ENCODE data around the gene TANC1. TPM values are rescaled to one million over a fixed set of nuclear protein-coding genes. Genes with fewer than 3 reads are reported as not detected.

The TANC1 gene
- total RNA-seq, 1 experiment from 2014 or later = 2.5 TPM

DNA sequence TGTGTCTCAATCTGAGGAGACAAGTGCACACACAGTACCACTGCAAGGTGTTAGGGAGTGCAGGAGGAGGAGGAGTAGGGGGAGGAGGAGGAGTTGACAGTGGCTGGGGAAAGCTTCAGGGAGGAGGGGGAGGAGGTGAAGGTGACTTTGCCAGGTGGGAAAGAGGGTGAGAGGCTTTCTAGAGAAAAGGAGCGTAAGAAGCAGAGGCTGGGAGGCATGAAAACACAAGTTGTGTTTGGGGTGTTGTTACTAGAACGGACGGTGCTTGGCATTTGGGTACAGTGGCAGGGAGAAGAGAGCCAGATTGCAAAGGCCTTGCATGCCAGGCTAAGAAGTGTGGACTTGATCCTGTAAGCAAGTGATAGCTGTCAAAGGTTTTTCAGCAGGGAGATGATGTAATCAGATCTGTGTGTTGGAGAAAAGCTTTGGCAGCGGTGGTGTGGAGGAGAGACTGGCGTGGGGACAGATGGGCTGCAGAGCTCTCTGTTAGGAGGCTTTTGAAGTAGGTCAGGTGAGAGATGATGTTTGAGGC, 16.2 kb downstream of the TANC1 start:
- Mint-ChIP-seq H3K27ac (no peak overlapping the region; a peak in 1 of 7 replicates), H3K36me3 (ENCODE audit: insufficient read depth in 1 of 3, low read depth in 3 of 3) (no peaks in the 10 kb centered on the region)
- WGBS (ENCODE audit: extremely low coverage, insufficient read length, low lambda C conversion rate) = no CpG with 5 or more reads among the region's 5 CpGs

More for the DNA sequence above, 16.2 kb downstream of the TANC1 start:
- H2BK15ac ChIP-seq (ENCODE audit: low read depth, low read length) = no peak overlapping the region
- 0 out of 2 replicates have a peak, but pooled peaks cover 3% of the 10 kb centered on the region for H3K4me1 ChIP-seq (ENCODE audit: insufficient read depth, low read length)
- H2AFZ ChIP-seq (ENCODE audit: low read length) = no peak overlapping the region
- H3K9me3 Mint-ChIP-seq = no peaks in the 10 kb centered on the region; a peak in 1 of 5 replicates
- H3T11ph ChIP-seq (ENCODE audit: low read length) = no peak overlapping the region
- H3K23ac ChIP-seq (ENCODE audit: insufficient read length, low read depth, low read length) = no peak overlapping the region
- peaks cover 15 to 17% of the 10 kb centered on the region in 2 experiments for H3K4me1 Mint-ChIP-seq
- H3K27me3 Mint-ChIP-seq (ENCODE audit: low read depth) = no peaks in the 10 kb centered on the region
- no peak overlapping the region for H4K91ac ChIP-seq (ENCODE audit: insufficient read length, low read depth, low read length)
- no peak overlapping the region for H2BK20ac ChIP-seq (ENCODE audit: low read depth, low read length, poor library complexity, severe bottlenecking)
- no peak overlapping the region for H3K4ac ChIP-seq (ENCODE audit: low read depth, low read length)
- H4K5ac ChIP-seq (ENCODE audit: insufficient read length, low read depth, low read length) = no peak overlapping the region
- no peak for DNase-seq
- no peak overlapping the region for H3K14ac ChIP-seq (ENCODE audit: insufficient read depth, low read length)
- H3K23me2 ChIP-seq (ENCODE audit: insufficient read length, low read depth, low read length, poor library complexity, severe bottlenecking) = no peaks in the 10 kb centered on the region
- H3K9ac ChIP-seq (ENCODE audit: extremely low read depth, insufficient read length, low read length) = no peak overlapping the region
- no peaks in the 10 kb centered on the region for H3K27me3 ChIP-seq (ENCODE audit: insufficient read depth, low read length)
- no peak overlapping the region for H3K56ac ChIP-seq (ENCODE audit: insufficient read length, low read depth, low read length)
- no peaks in the 10 kb centered on the region for H3K79me2 ChIP-seq (ENCODE audit: insufficient read depth, low read length)
- no peak overlapping the region for H2AK5ac ChIP-seq (ENCODE audit: insufficient read length, low read length)
- H3K27ac ChIP-seq (ENCODE audit: insufficient read length, low read depth, low read length) = no peak overlapping the region
- H2BK120ac ChIP-seq (ENCODE audit: low read depth, low read length, poor library complexity, severe bottlenecking) = no peak overlapping the region
- H3K9me3 ChIP-seq (ENCODE audit: control insufficient read depth, low read depth, low read length) = no peaks in the 10 kb centered on the region
- TF ChIP-seq, protein P1, sequence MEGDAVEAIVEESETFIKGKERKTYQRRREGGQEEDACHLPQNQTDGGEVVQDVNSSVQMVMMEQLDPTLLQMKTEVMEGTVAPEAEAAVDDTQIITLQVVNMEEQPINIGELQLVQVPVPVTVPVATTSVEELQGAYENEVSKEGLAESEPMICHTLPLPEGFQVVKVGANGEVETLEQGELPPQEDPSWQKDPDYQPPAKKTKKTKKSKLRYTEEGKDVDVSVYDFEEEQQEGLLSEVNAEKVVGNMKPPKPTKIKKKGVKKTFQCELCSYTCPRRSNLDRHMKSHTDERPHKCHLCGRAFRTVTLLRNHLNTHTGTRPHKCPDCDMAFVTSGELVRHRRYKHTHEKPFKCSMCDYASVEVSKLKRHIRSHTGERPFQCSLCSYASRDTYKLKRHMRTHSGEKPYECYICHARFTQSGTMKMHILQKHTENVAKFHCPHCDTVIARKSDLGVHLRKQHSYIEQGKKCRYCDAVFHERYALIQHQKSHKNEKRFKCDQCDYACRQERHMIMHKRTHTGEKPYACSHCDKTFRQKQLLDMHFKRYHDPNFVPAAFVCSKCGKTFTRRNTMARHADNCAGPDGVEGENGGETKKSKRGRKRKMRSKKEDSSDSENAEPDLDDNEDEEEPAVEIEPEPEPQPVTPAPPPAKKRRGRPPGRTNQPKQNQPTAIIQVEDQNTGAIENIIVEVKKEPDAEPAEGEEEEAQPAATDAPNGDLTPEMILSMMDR (conservative IDR thresholded peaks at IDR 0.05) = no peak
- H2BK12ac ChIP-seq (ENCODE audit: insufficient read length, low read depth, low read length) = no peak overlapping the region
- no peak overlapping the region for H4K8ac ChIP-seq (replicated peaks; ENCODE audit: insufficient read length, low read depth, low read length)
- H4K20me1 ChIP-seq (ENCODE audit: control insufficient read depth, insufficient read depth, insufficient read length) = no peaks in the 10 kb centered on the region
- H3K18ac ChIP-seq (ENCODE audit: insufficient read length, low read depth, low read length) = no peak overlapping the region
- H3K4me2 ChIP-seq (ENCODE audit: insufficient read depth, insufficient read length, low read length) = no peak overlapping the region
- H3K4me3 Mint-ChIP-seq = no peak overlapping the region
- H2BK5ac ChIP-seq (ENCODE audit: insufficient read length, low read length) = no peak overlapping the region
- peaks cover 2% of the 10 kb centered on the region for H3K79me1 ChIP-seq (ENCODE audit: insufficient read depth, low read depth, low read length, poor library complexity, severe bottlenecking)
